GM19099 (cell line): Measurements from ENCODE around the gene CCBE1.

Source experiments
- POLR2A ChIP-seq: IDR thresholded peaks from 3 replicates; pipeline ENCODE4 v1.6.1; 2011; ENCODE audit warnings: low read depth; ENCODE audit not compliant: insufficient read length; ENCODE audit errors: extremely low read depth

Gene CCBE1

GRCh38 chr18:59432803-59433597 lies 264.2 kb downstream of the CCBE1 start:
- no peak for TF ChIP-seq POLR2A

- TF ChIP-seq POLR2A = no peak
Measured at GRCh38 chr18:59431131-59431530, 266.1 kb downstream of the CCBE1 start.

- no peak for TF ChIP-seq POLR2A
Measured at GRCh38 chr18:59429608-59430007, 267.6 kb downstream of the CCBE1 start.

GRCh38 chr18:59428018-59428417 lies 269.2 kb downstream of the CCBE1 start:
- TF ChIP-seq POLR2A = no peak

GRCh38 chr18:59426855-59427254 lies 270.4 kb downstream of the CCBE1 start:
- TF ChIP-seq POLR2A = no peak

GRCh38 chr18:59423259-59423658 lies 274.0 kb downstream of the CCBE1 start:
- TF ChIP-seq POLR2A = no peak

GRCh38 chr18:59420244-59420643 lies 277.0 kb downstream of the CCBE1 start:
- no peak for TF ChIP-seq POLR2A

GRCh38 chr18:59419386-59419785 lies 277.8 kb downstream of the CCBE1 start:
- no peak for TF ChIP-seq POLR2A

GRCh38 chr18:59416818-59417217 lies 280.4 kb downstream of the CCBE1 start:
- no peak for TF ChIP-seq POLR2A

GRCh38 chr18:59414111-59414653 lies 283.0 kb downstream of the CCBE1 start:
- no peak for TF ChIP-seq POLR2A

GRCh38 chr18:59402432-59403090 lies 294.7 kb downstream of the CCBE1 start:
- TF ChIP-seq POLR2A = no peak

GRCh38 chr18:59400407-59400806 lies 296.8 kb downstream of the CCBE1 start:
- TF ChIP-seq POLR2A = no peak

- TF ChIP-seq POLR2A = no peak
Measured at GRCh38 chr18:59395226-59396175, 301.7 kb downstream of the CCBE1 start.

GRCh38 chr18:59393381-59393780 lies 303.8 kb downstream of the CCBE1 start:
- no peak for TF ChIP-seq POLR2A

- no peak for TF ChIP-seq POLR2A
Measured at GRCh38 chr18:59388817-59389216, 308.4 kb downstream of the CCBE1 start.

GRCh38 chr18:59387687-59388565 lies 309.3 kb downstream of the CCBE1 start:
- no peak for TF ChIP-seq POLR2A
